H1 (cell line): Measurements from ENCODE around the gene CD40LG.

Experiments used
- CBX8 ChIP-seq: fragments of 300-800, 300-1000 bp; sonication (generic); IDR thresholded peaks from 2 replicates; pipeline ENCODE4 v1.7.1; 2016; ENCODE audit warnings: low read depth, low read length, borderline replicate concordance
- CHD1 ChIP-seq: IDR thresholded peaks from 2 replicates; pipeline ENCODE4 v1.6.1; 2012; ENCODE audit warnings: low read depth, low read length, improper control_type of control experiment
- CTCF ChIP-seq, 3 experiments: IDR thresholded peaks; 1 replicate in 2 of 3; 2 replicates in 1 of 3; pipeline versions ENCODE4 v1.5.1 to v1.6.1; 2011; ENCODE audit warnings: low read length in 3 of 3, mild to moderate bottlenecking in 3 of 3, inconsistent platforms in 2 of 3, low read depth in 1 of 3, moderate library complexity in 1 of 3; ENCODE audit not compliant: insufficient read depth in 1 of 3; ENCODE audit errors: control extremely low read depth in 1 of 3
- JUND ChIP-seq: IDR thresholded peaks from 2 replicates; pipeline ENCODE4 v1.6.1; 2011; ENCODE audit warnings: mild to moderate bottlenecking, improper control_type of control experiment, low read length
- MAFK ChIP-seq: IDR thresholded peaks from 2 replicates; pipeline ENCODE4 v1.6.1; 2012; ENCODE audit warnings: low read depth, mild to moderate bottlenecking, improper control_type of control experiment, low read length
- POLR2A ChIP-seq, 2 experiments: IDR thresholded peaks; 1 replicate in 1 of 2; 2 replicates in 1 of 2; pipeline ENCODE4 v1.6.1; 2011; ENCODE audit warnings: low read depth in 2 of 2, low read length in 2 of 2, mild to moderate bottlenecking in 2 of 2; ENCODE audit errors: control extremely low read depth in 1 of 2
- POU5F1 ChIP-seq: IDR thresholded peaks from 2 replicates; pipeline ENCODE4 v1.6.1; 2011; ENCODE audit warnings: low read depth, mild to moderate bottlenecking, low read length, moderate library complexity
- SP1 ChIP-seq: IDR thresholded peaks from 2 replicates; pipeline ENCODE4 v1.6.1; 2011; ENCODE audit warnings: low read depth, low read length
- SP2 ChIP-seq: IDR thresholded peaks from 2 replicates; pipeline ENCODE4 v1.6.1; 2012; ENCODE audit warnings: mild to moderate bottlenecking, low read length, inconsistent platforms
- TBP ChIP-seq: IDR thresholded peaks from 2 replicates; pipeline ENCODE4 v1.6.1; 2011; ENCODE audit warnings: low read depth, low read length, improper control_type of control experiment
- USF2 ChIP-seq: IDR thresholded peaks from 2 replicates; pipeline ENCODE4 v1.6.1; 2011; ENCODE audit warnings: low read length, improper control_type of control experiment
- TF ChIP-seq, protein P1 (sequence below): IDR thresholded peaks from 2 replicates; pipeline ENCODE4 v1.6.1; 2012; ENCODE audit warnings: inconsistent platforms

- no peak for TF ChIP-seq CHD1
- no peak for TF ChIP-seq SP1
- no peak for TF ChIP-seq MAFK
- TF ChIP-seq USF2: no peak
- TF ChIP-seq, protein P1, sequence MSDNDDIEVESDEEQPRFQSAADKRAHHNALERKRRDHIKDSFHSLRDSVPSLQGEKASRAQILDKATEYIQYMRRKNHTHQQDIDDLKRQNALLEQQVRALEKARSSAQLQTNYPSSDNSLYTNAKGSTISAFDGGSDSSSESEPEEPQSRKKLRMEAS: no peak
- no peak for TF ChIP-seq CTCF (IDR thresholded peaks at IDR 0.05; ENCODE audit: control extremely low read depth in 1 of 3, insufficient read depth in 1 of 3, low read depth in 1 of 3, low read length in 3 of 3)
- no peak for TF ChIP-seq TBP
- no peak for TF ChIP-seq POU5F1
- TF ChIP-seq POLR2A (IDR thresholded peaks at IDR 0.05; ENCODE audit: control extremely low read depth in 1 of 2, low read depth in 2 of 2, low read length in 2 of 2): no peak
- TF ChIP-seq JUND: no peak
- TF ChIP-seq CBX8: no peak
- no peak for TF ChIP-seq SP2
These were observed 2.9 kb downstream of the CD40LG start for GRCh38 chrX:136650811-136651210.
